HG03378 (cell line): ENCODE measurements around the gene FNBP1L.

Experiments
- ATAC-seq: cut with Tn5 transposase; IDR thresholded peaks from one replicate; pipeline ENCODE4 v1.9.1; 2021; ENCODE audit warnings: mild to moderate bottlenecking, moderate library complexity; ENCODE audit not compliant: unreplicated experiment

FNBP1L gene

GRCh38 chr1:93567255-93567918 lies 119.5 kb downstream of the FNBP1L start:
- ATAC-seq = no peak

- no peak for ATAC-seq
These were observed 121.6 kb downstream of the FNBP1L start for GRCh38 chr1:93569489-93569888.

GRCh38 chr1:93571623-93572310 lies 123.8 kb downstream of the FNBP1L start:
- ATAC-seq = no peak

GRCh38 chr1:93573940-93574469 lies 126.1 kb downstream of the FNBP1L start:
- no peak for ATAC-seq

GRCh38 chr1:93574511-93574910 lies 126.6 kb downstream of the FNBP1L start:
- ATAC-seq = no peak

- no peak for ATAC-seq
These were observed 127.1 kb downstream of the FNBP1L start for GRCh38 chr1:93574991-93575390.

GRCh38 chr1:93575621-93576284 lies 127.8 kb downstream of the FNBP1L start:
- ATAC-seq = no peak

- ATAC-seq = no peak
These were observed 128.4 kb downstream of the FNBP1L start for GRCh38 chr1:93576346-93576745.

- no peak for ATAC-seq
These were observed 128.8 kb downstream of the FNBP1L start for GRCh38 chr1:93576746-93577145.

- no peak for ATAC-seq
These were observed 129.9 kb downstream of the FNBP1L start for GRCh38 chr1:93577536-93578432.

GRCh38 chr1:93578433-93578830 lies 130.5 kb downstream of the FNBP1L start:
- no peak for ATAC-seq

GRCh38 chr1:93578911-93579825 lies 131.2 kb downstream of the FNBP1L start:
- ATAC-seq = no peak

GRCh38 chr1:93579891-93580290 lies 132.0 kb downstream of the FNBP1L start:
- no peak for ATAC-seq

GRCh38 chr1:93581917-93582850 lies 134.3 kb downstream of the FNBP1L start:
- no peak for ATAC-seq

- no peak for ATAC-seq
These were observed 136.5 kb downstream of the FNBP1L start for GRCh38 chr1:93584261-93585003.

- ATAC-seq = no peak
These were observed 137.4 kb downstream of the FNBP1L start for GRCh38 chr1:93585059-93585966.

GRCh38 chr1:93587354-93587753 lies 139.4 kb downstream of the FNBP1L start:
- no peak for ATAC-seq
